ENCODE results near the gene CDK2AP2. TPM values are rescaled to one million over a fixed set of nuclear protein-coding genes. Genes with fewer than 3 reads are reported as not detected.

The CDK2AP2 gene, protein sequence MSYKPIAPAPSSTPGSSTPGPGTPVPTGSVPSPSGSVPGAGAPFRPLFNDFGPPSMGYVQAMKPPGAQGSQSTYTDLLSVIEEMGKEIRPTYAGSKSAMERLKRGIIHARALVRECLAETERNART
- 18.4 and 25.0 TPM in 2 replicates for total RNA-seq

DNA sequence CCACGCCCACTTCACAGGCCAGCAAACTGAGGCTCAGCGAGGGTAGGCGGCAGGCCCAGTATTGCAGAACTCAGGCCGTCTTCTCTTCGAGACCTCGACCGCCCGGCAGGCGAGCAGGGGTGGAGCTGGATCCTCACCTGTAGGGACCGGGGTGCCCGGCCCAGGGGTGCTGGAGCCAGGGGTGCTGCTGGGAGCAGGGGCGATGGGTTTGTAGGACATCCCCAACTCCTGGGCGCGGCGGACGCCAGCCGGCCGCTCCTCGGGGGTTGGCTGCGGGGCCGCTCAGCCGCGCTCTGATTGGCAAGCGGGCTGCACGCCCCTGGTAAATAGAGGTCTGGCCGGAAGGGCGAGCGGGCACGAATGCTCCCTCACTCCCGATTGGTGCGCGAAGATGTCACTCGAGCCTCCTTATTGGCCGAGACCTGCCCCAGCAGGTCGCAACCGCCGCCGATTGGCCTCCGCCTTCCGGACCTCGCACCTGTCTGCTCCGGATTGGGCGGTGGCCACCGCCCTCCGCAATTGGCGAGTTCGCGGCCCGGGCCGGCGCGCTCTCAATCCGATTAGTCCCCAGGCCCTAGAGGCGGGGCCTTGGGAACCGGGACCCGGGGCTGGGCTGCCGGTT, at the start of gene CDK2AP2:
CDK2AP2 (minus strand) TSS at position 299 of the 622 bp plus-strand sequence; CDS start at position 219, 80 bp downstream.

DNA sequence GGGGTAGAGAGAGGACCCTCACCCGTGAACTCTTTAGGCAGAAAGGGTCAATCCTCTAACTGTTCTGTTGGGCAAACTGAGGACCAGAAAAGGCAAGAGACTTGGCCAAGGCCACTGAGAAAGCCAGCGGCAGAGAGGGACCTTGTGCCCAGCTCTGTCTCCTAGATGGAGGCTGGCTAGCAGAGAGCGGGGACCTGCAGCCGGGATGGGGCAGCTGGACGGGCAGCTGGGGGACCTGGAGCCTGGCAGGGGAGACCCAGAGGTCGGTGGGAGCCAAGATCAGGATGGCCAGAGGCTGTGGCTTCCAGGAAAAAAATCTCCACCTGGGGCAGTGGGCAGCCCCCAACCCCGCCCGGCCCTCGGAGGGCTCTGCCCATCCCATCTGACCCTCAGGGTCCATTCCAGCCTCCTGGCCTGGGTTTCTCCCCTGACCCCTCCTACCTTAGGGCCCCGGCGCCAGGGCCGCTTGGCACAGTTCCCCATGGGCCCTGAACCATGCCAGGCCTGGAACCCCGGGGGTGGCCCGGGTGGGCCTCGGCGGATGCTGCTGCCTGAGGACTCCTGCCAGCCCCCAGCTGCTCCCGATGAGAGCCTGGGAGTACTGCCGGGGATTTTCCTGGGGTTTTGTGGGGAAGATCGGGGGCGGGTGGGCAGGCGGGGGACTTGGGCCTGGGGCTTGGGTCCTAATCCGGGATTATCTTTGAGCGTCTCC, 15.0 kb upstream of the CDK2AP2 start, which contains the start of gene CABP2:
CABP2 (minus strand) TSS at position 603 of the 712 bp plus-strand sequence; CDS start at position 483, 120 bp downstream.

DNA sequence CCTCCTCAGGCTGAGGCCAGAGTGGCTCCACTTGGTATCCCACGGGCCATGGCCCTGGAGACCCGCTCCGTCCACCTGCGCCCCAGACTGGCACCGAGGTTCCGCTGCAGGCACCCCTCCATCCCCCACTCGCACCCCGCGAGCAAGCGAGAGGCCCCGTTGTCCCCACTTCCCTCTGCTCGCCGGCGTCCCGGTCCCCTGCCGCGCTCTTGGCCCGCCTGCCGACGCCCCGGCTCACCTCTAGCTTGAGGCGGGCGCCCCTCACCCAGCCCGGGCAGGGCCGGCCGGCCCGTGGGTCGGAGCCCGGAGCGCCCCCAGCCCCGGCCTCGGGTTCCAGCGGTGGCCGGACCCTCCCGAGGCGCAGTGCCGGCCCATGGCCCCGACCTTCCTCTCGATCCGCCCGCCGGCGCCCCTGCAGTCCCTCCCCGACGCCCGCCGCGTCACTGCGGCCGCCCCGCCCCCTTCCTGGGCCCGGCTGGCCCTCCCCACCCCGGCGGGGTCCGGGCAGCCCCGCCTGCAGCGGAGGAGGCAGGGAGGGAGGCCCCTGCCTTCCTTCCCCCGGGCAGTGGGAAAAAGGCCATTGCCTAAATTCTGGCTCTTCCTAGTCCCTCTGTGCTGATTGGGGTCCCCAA, 2.9 kb downstream of the CDK2AP2 start, which contains the start of gene PITPNM1:
PITPNM1 (minus strand) TSS at position 414 of the 632 bp plus-strand sequence. CDS start 1,183 bp downstream, outside the sequence.

DNA sequence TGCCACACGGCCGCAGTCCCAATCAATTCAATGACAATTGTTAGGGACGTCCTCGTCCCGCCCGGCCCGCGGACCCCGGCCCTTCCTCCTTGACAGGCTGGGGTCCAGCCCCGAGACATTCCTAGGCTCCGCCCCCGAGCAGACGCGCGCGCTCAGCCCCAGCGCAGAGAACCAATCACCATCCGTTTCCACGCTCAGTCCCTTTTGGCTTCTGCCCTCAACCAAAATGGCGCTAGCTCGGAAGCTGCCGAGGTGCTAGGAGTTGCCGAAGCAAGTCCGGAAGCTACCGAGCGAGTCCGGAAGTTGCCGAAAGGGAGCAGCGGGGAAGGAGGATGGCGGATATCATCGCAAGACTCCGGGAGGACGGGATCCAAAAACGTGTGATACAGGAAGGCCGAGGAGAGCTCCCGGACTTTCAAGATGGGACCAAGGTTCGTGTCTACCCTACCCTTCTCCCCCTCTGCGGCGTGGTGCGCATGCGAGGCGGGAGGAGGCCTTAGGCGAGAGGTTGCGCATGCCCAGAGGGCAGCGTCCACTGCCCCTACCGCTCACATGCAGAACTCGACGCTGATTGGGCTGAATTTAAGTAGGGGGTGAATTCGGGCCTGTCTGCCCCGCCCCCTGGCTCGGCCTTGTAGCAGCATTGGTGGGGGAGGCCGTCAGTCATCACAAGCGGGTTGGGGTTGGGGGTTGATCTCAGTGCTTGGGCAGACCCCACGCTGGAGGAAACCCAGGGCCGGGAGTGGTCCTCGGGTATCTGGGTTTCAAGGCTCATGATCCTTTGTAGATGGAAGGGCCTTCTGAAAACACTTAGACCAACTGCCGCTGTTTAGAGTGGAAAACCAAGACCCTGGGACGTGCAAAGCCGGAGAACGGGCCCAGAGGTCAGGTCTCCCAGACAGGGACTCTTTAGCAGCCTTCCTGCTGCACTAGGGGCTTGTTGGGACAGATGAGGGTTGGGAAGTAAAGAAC, 24.8 kb downstream of the CDK2AP2 start, which contains the start of gene AIP:
AIP (plus strand) TSS at position 200 of the 972 bp plus-strand sequence; CDS start at position 333, 133 bp downstream.

DNA sequence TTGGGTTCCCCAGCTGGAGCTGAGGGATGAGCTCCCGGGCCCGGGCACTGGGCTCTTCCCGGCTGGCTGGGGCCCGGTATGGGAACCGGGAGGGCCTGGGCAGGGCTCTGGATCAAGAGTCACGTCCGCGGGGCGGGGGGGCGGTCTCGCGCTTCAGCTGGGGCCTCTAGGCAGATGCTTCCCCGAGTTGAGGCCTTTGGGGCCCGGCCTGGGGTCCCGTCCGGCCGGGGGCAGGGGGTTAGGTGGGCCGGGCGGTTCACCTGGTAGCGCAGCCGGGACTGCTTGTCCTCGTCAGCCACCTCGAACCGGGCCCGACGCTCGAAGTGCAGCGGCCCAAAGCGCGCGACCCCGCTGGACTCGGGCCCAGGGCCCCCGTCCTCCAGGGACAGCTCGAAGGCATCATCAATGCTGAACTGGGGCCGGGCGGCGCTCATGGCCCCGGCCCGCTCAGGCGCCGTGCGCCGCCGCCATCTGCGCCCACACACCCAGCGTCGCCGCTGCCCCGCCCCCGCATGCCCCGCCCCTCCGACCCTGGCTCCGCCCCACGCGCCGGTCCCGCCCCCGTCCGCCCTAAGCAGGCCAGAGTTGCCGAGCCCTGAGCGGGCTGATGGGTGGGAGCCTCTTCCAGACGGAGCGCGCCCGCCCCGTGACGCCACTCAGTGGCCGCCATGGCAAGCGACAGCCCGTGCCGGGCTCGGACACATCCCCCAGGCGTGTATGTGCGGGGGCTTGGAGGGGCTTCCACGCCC, 39.0 kb downstream of the CDK2AP2 start, which contains the start of gene TMEM134:
TMEM134 (minus strand) TSS at position 493 of the 749 bp plus-strand sequence; CDS start at position 434, 59 bp downstream.

Other genes starting within 250 kb of the CDK2AP2 start
- 38.8 and 44.9 TPM in 2 replicates for gene GRK2, start 241.7 kb downstream of the CDK2AP2 start, total RNA-seq
- 31.9 and 57.9 TPM in 2 replicates for gene ANKRD13D, start 218.9 kb downstream of the CDK2AP2 start, total RNA-seq
- 13.4 and 16.8 TPM in 2 replicates for gene SSH3, start 204.6 kb downstream of the CDK2AP2 start, total RNA-seq
- 39.9 and 47.6 TPM in 2 replicates for gene POLD4, start 154.6 kb downstream of the CDK2AP2 start, total RNA-seq
- gene CLCF1, start 134.6 kb downstream of the CDK2AP2 start, total RNA-seq, result 4.4 and 5.3 TPM in 2 replicates
- 6.9 and 9.8 TPM in 2 replicates for gene RAD9A, start 116.2 kb downstream of the CDK2AP2 start, total RNA-seq
- 102 and 108 TPM in 2 replicates for gene PPP1CA, start 106.3 kb downstream of the CDK2AP2 start, total RNA-seq
- not detected in 2 replicates for gene TBC1D10C, start 104.1 kb downstream of the CDK2AP2 start, total RNA-seq
- gene CARNS1, start 92.5 kb downstream of the CDK2AP2 start, total RNA-seq, result 0.59 and 0.69 TPM in 2 replicates
- gene RPS6KB2, start 79.7 kb downstream of the CDK2AP2 start, total RNA-seq, result 33.7 and 36.5 TPM in 2 replicates
- gene PTPRCAP, start 70.5 kb downstream of the CDK2AP2 start, total RNA-seq, result 0.17 and 0.46 TPM in 2 replicates
- 88.7 and 110 TPM in 2 replicates for gene CORO1B, start 64.7 kb downstream of the CDK2AP2 start, total RNA-seq
- gene GPR152, start 55.4 kb downstream of the CDK2AP2 start, total RNA-seq, result not detected in 2 replicates
- gene CABP4, start 52.8 kb downstream of the CDK2AP2 start, total RNA-seq, result under 0.01 TPM in 1 of 2 replicates, not detected in the other
- gene TMEM134, start 38.9 kb downstream of the CDK2AP2 start, total RNA-seq, result 51.5 and 53.7 TPM in 2 replicates
- gene AIP, start 25.1 kb downstream of the CDK2AP2 start, total RNA-seq, result 77.1 and 89.2 TPM in 2 replicates
- gene PITPNM1, start 2.8 kb downstream of the CDK2AP2 start, total RNA-seq, result 26.5 and 36.7 TPM in 2 replicates
- not detected in 2 replicates for gene CABP2, start 15.3 kb upstream of the CDK2AP2 start, total RNA-seq
- 551 and 670 TPM in 2 replicates for gene GSTP1, start 75.7 kb upstream of the CDK2AP2 start, total RNA-seq
- 103 and 121 TPM in 2 replicates for gene NDUFV1, start 98.8 kb upstream of the CDK2AP2 start, total RNA-seq
- 3.4 and 3.9 TPM in 2 replicates for gene NUDT8, start 121.8 kb upstream of the CDK2AP2 start, total RNA-seq
- gene TBX10, start 131.6 kb upstream of the CDK2AP2 start, total RNA-seq, result not detected in 2 replicates
- gene ACY3, start 142.6 kb upstream of the CDK2AP2 start, total RNA-seq, result not detected in 2 replicates
- gene ALDH3B2, start 166.5 kb upstream of the CDK2AP2 start, total RNA-seq, result not detected in 2 replicates

Measured in smooth muscle cell of the pulmonary artery (primary cell).